H1 (cell line): ENCODE measurements around the gene PRELID2.

Experiments used
- CTBP2 ChIP-seq: IDR thresholded peaks from 2 replicates; pipeline ENCODE4 v1.7.0; 2011; ENCODE audit warnings: borderline replicate concordance, mild to moderate bottlenecking, moderate library complexity, mixed read lengths, low read length; ENCODE audit not compliant: insufficient read depth, insufficient read length
- EP300 ChIP-seq, 2 experiments: IDR thresholded peaks; 1 replicate in 1 of 2; 2 replicates in 1 of 2; pipeline ENCODE4 v1.6.1; 2011 to 2012; ENCODE audit warnings: low read depth in 2 of 2, low read length in 2 of 2, mild to moderate bottlenecking in 2 of 2, borderline replicate concordance in 1 of 2, inconsistent platforms in 1 of 2, moderate library complexity in 1 of 2
- KDM5A ChIP-seq: fragments of 200-600 bp; IDR thresholded peaks from 2 replicates; pipeline ENCODE4 v1.7.1; 2012; ENCODE audit warnings: mild to moderate bottlenecking, low read length, inconsistent platforms, mixed read lengths
- POLR2A ChIP-seq, 2 experiments: IDR thresholded peaks; 1 replicate in 1 of 2; 2 replicates in 1 of 2; pipeline ENCODE4 v1.6.1; 2011; ENCODE audit warnings: low read depth in 2 of 2, low read length in 2 of 2, mild to moderate bottlenecking in 2 of 2; ENCODE audit errors: control extremely low read depth in 1 of 2
- POLR2AphosphoS5 ChIP-seq: IDR thresholded peaks from 2 replicates; pipeline ENCODE4 v1.6.1; 2011; ENCODE audit warnings: low read depth, low read length
- POU5F1 ChIP-seq: IDR thresholded peaks from 2 replicates; pipeline ENCODE4 v1.6.1; 2011; ENCODE audit warnings: low read depth, mild to moderate bottlenecking, low read length, moderate library complexity
- RAD21 ChIP-seq, 2 experiments: IDR thresholded peaks in 1 of 2; conservative IDR thresholded peaks in 1 of 2; 2 replicates each; pipeline ENCODE4 v1.6.1; 2011; ENCODE audit warnings: low read depth in 2 of 2, low read length in 2 of 2, improper control_type of control experiment in 1 of 2, inconsistent platforms in 1 of 2, mild to moderate bottlenecking in 1 of 2, moderate library complexity in 1 of 2
- SP2 ChIP-seq: IDR thresholded peaks from 2 replicates; pipeline ENCODE4 v1.6.1; 2012; ENCODE audit warnings: mild to moderate bottlenecking, low read length, inconsistent platforms
- TF ChIP-seq, protein P1 (sequence below), 3 experiments: IDR thresholded peaks; 1 replicate in 2 of 3; 2 replicates in 1 of 3; pipeline versions ENCODE4 v1.5.1 to v1.6.1; 2011; ENCODE audit warnings: low read length in 3 of 3, mild to moderate bottlenecking in 3 of 3, inconsistent platforms in 2 of 3, low read depth in 1 of 3, moderate library complexity in 1 of 3; ENCODE audit not compliant: insufficient read depth in 1 of 3; ENCODE audit errors: control extremely low read depth in 1 of 3
- TF ChIP-seq, protein P2 (sequence below): IDR thresholded peaks from 2 replicates; pipeline ENCODE4 v1.6.1; 2011; ENCODE audit warnings: low read length, improper control_type of control experiment

DNA sequence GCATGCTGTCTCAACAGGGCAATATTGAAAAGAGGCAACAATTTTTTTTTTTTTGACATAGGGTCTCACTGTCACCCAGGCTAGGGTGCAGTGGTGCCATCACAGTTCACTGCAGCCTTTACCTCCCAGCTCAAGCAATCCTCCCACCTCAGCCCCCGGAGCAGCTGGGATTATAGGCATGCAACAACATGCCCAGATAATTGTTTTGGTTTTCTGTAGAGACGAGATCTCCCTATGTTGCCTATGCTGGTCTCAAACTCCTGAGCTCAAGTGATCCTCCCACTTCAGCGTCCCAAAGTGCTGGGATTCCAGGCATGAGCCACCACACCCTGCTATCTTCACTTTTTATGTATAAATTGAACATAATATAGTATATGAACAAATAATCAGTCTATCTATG, 47.6 kb downstream of the PRELID2 start:
- no peak for TF ChIP-seq KDM5A
- TF ChIP-seq, protein P1, sequence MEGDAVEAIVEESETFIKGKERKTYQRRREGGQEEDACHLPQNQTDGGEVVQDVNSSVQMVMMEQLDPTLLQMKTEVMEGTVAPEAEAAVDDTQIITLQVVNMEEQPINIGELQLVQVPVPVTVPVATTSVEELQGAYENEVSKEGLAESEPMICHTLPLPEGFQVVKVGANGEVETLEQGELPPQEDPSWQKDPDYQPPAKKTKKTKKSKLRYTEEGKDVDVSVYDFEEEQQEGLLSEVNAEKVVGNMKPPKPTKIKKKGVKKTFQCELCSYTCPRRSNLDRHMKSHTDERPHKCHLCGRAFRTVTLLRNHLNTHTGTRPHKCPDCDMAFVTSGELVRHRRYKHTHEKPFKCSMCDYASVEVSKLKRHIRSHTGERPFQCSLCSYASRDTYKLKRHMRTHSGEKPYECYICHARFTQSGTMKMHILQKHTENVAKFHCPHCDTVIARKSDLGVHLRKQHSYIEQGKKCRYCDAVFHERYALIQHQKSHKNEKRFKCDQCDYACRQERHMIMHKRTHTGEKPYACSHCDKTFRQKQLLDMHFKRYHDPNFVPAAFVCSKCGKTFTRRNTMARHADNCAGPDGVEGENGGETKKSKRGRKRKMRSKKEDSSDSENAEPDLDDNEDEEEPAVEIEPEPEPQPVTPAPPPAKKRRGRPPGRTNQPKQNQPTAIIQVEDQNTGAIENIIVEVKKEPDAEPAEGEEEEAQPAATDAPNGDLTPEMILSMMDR (IDR thresholded peaks at IDR 0.05; ENCODE audit: control extremely low read depth in 1 of 3, insufficient read depth in 1 of 3, low read depth in 1 of 3, low read length in 3 of 3), result no peak
- no peak for TF ChIP-seq EP300 (IDR thresholded peaks at IDR 0.05; ENCODE audit: borderline replicate concordance in 1 of 2, low read depth in 2 of 2, low read length in 2 of 2)
- no peak for TF ChIP-seq POU5F1
- no peak for TF ChIP-seq POLR2AphosphoS5
- no peak for TF ChIP-seq SP2
- TF ChIP-seq, protein P2, sequence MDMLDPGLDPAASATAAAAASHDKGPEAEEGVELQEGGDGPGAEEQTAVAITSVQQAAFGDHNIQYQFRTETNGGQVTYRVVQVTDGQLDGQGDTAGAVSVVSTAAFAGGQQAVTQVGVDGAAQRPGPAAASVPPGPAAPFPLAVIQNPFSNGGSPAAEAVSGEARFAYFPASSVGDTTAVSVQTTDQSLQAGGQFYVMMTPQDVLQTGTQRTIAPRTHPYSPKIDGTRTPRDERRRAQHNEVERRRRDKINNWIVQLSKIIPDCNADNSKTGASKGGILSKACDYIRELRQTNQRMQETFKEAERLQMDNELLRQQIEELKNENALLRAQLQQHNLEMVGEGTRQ, result no peak
- TF ChIP-seq POLR2A (IDR thresholded peaks at IDR 0.05; ENCODE audit: control extremely low read depth in 1 of 2, low read depth in 2 of 2, low read length in 2 of 2), result no peak
- TF ChIP-seq RAD21 (IDR thresholded peaks at IDR 0.05 in 1 of 2, conservative IDR thresholded peaks at IDR 0.05 in 1 of 2; ENCODE audit: low read depth in 2 of 2, low read length in 2 of 2), result no peak
- TF ChIP-seq CTBP2, result no peak
